Omental fat pad (tissue), 4 donors: ENCODE results near the gene BTN2A1. TPM values are rescaled to one million over a fixed set of nuclear protein-coding genes. Genes with fewer than 3 reads are reported as not detected.
A peak's percentile ranks its signal among the peaks of the same experiment; 100 is the strongest.
"Not testable (repeated sequence)": the region's sequence is repeated elsewhere in the genome, so short reads cannot be mapped to it uniquely, and the experiment has no call there.

Experiments
- ATAC-seq: fragments of 150-250 bp; one replicate; pipeline ENCODE4 v1.9.1; 2016; ENCODE audit warnings: mild to moderate bottlenecking, moderate library complexity; ENCODE audit not compliant: low FRiP score
- DNase-seq: peaks from one replicate; pipeline ENCODE4 v3.0.0-alpha.2; 2019; ENCODE audit warnings: low spot score
- total RNA-seq, 4 donors: library from RNA; depleted of rRNA; stranded (reverse); fragments of >200 nt; gene quantifications; one replicate each; pipeline ENCODE4 v1.1.0, GENCODE V29; 2016
- TF ChIP-seq, protein P1 (sequence below), 3 donors: fragments of 450-650 bp; IDR thresholded peaks; one replicate each; pipeline ENCODE4 v1.5.1; 2016 to 2017; ENCODE audit warnings: antibody characterized with exemption in 3 of 3, mild to moderate bottlenecking in 3 of 3, moderate library complexity in 2 of 3

BTN2A1 gene
- total RNA-seq, 4 donors from 2014 or later: 10.2 to 29.2 (median 15.2) TPM

DNA sequence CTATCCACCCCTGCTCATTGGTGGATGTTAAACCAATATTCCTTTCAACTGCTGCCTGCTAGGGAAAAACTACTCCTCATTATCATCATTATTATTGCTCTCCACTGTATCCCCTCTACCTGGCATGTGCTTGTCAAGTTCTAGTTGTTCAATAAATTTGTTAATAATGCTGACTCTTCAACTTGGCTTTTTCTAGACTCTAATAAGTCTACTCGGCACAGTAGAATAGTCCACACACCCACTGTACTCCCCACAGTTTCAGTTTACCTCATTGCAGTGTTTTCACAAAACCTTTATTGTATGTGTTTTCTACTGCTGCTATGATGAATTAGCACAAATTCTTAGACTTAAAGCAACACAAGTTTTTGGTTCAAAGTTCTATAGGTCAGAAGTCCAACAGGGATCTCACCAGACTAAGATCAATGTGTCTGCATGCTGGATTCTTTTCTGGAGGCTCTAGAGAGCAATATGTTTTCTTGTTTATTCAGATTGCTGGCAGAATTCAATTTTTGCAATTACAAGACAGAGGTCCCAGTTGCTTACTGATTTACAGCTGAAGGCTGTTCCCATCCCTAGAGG, 42.6 kb upstream of the BTN2A1 start:
- ATAC-seq: no peak
- TF ChIP-seq, protein P1, sequence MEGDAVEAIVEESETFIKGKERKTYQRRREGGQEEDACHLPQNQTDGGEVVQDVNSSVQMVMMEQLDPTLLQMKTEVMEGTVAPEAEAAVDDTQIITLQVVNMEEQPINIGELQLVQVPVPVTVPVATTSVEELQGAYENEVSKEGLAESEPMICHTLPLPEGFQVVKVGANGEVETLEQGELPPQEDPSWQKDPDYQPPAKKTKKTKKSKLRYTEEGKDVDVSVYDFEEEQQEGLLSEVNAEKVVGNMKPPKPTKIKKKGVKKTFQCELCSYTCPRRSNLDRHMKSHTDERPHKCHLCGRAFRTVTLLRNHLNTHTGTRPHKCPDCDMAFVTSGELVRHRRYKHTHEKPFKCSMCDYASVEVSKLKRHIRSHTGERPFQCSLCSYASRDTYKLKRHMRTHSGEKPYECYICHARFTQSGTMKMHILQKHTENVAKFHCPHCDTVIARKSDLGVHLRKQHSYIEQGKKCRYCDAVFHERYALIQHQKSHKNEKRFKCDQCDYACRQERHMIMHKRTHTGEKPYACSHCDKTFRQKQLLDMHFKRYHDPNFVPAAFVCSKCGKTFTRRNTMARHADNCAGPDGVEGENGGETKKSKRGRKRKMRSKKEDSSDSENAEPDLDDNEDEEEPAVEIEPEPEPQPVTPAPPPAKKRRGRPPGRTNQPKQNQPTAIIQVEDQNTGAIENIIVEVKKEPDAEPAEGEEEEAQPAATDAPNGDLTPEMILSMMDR (IDR thresholded peaks at IDR 0.05): no peak
- DNase-seq: no peak

DNA sequence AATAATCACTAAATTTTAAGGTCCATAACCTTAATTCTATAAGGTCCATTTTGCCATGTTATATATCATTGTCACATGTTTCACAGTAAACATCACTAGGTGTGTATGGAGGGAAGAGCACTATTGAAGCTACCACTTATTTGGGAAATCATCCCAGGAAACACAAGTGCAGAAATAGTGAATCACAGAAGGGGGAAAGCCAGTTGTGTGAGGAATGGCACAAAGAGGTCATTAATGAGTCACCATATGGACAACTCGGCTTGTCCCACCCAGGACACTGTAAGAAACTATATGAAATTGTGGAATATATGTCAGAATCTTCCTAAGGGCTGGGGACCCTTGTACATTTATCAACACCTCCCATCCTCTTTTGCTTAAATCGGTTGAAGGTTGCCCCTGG, 42.0 kb upstream of the BTN2A1 start:
- TF ChIP-seq, protein P1 (IDR thresholded peaks at IDR 0.05): no peak
- no peak for DNase-seq
- no peak for ATAC-seq

DNA sequence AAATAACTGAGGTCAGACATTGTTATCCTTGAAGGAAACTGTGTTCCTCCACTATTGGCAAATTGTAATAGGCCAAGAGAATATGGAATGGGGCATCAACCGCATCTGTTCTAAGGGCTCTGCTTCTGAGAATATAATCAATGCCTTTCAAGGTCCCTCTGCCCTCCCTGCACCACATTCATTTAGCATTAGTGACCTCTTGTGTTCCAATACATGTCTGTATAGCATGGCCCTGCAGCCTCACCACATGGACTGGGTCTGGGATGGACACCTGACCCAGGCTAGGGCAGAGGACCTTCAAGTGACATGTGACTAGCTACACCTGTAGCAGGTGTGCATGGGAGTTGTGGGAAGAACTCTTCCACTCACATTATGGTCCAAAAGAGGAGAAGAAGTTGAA, 41.5 kb upstream of the BTN2A1 start:
- ATAC-seq: no peak
- TF ChIP-seq, protein P1 (IDR thresholded peaks at IDR 0.05): no peak
- no peak for DNase-seq

DNA sequence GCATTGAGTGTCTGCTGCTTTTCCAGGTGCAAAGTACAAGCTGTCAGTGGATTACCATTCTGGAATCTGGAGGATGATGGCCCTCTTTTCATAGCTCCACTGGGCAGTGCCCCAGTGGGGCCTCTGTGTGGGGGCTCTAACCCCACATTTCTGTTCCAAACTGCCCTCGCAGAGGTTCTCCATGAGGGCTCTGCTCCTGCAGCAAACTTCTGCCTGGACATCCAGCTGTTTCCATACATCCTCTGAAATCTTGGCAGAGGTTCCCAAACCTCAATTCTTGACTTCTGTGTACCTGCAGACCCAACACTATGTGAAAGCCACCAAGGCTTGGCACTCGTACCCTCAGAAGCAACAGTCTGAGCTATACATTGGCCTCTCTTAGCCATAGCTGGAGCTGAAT, 39.7 kb upstream of the BTN2A1 start:
- not testable (repeated sequence) for DNase-seq, ATAC-seq

DNA sequence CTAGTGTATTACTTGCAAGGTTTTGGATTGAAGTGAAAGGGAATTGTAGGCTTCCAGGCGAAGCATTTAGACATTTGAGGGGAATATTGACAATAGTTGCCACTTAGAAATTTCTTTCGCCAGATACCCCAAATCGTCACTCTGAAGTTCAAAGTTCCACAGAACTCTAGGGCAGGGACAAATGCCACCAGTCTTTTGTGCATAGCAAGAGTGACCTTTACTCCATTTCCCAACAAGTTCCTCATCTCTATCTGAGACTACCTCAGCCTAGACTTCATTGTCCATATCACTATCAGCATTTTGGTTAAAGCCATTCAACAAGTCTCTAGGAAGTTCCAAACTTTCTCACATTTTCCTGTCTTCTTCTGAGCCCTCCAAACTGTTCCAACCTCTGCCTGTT, 39.0 kb upstream of the BTN2A1 start:
- DNase-seq, ATAC-seq: not testable (repeated sequence)

DNA sequence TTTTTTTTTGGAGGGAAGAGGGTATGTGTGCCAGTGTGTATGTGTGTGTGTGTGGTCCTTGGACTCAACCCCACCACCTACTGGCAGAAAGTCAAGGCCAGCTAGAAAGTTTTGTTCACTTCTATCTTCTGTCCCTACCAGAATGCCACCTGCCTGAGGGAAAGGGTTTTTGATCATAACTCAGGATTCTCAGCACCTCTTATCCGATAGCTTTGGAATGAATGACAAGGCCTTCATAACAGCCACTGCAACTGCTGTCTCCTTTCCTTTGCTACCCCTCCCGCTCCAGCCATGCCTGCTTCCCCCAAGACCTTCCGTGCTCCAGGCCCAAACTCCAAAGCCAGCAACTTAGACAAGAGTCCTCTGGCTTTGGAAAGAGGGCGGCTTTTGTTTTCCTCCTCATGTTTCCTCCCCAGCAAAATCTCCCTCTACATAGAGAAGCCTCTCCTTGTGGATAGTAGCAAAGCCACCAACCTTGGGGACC, 37.0 kb upstream of the BTN2A1 start:
- TF ChIP-seq, protein P1 (IDR thresholded peaks at IDR 0.05): no peak
- peak; percentile 44 for ATAC-seq
- DNase-seq: no peak

DNA sequence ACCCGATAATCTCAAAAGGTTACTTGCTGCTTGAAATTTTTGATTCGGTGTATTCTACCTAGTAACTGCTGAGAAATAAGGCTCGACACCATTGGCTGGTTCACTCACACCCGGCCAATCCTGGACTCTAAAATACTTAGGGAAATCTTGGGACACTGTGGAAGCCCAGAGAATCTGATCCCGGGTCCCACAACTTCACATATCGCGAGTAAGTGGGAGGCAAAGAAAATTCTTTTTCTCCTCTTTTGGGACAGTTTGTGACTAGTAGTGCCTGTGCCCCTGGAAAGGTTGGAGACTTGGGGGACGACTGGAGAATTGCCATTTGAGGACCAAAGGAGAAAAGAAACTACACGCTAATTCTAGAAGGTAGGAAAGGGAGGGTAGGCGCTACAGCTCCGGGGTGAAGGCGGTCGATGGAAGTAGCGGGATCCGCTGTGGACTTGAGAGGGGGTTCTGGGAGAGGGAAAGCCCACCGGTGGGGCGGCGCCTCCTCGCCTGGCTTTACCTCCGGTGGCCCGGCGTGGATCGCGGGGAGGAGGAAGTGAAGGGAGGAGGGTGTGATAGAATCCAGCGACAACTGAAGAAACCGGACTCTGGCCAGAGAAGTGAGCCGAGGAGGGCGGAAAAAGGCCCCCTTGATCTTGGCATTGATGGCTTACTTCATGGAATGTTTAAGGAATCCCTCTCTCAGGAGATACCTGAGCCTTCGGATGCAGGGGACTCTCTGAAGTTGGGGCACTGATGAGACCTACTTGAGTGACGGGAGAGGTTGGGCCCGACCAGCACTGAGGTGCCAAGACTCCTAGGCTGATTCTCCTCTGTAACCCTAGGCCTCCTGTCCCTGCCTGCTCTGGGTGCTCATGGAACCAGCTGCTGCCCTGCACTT, 36.3 kb upstream of the BTN2A1 start:
- DNase-seq (peak; percentile 38), ATAC-seq (peak; percentile 99)
- TF ChIP-seq, protein P1 (IDR thresholded peaks at IDR 0.05): no peak

DNA sequence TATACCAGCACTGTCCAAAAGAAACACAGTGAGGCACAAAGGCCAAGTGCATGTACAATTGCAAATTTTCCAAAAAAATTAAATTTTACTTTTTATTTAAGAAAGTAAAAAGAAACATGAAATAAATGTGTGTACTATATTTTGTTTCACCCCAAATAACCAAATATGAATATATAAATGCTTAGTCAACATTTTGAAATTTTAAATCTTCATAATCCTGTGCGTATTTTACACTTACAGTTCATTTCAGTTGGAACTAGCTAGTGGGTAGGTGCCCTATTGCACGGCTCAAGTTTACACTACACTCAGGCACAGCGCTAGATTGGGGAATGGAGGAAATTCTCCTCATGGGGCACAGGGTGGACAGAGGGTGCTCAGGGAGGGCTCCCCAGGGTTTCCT, 35.4 kb upstream of the BTN2A1 start:
- TF ChIP-seq, protein P1 (IDR thresholded peaks at IDR 0.05): no peak
- ATAC-seq (no peak), DNase-seq (no peak)
